Peyer's patch (tissue), 4 donors: ENCODE measurements around the gene ZNF136. TPM values are rescaled to one million over a fixed set of nuclear protein-coding genes. Genes with fewer than 3 reads are reported as not detected.

Experiments
- DNase-seq, 3 donors: peaks; one replicate each; pipeline ENCODE4 v3.0.0-alpha.2; 2017 to 2019
- H3K27ac ChIP-seq, 4 donors: fragments of 200-600 bp; sonication (generic); one replicate each; pipeline ENCODE4 v1.5.1; 2016 to 2019
- H3K27me3 ChIP-seq, 2 donors: fragments of 200-600 bp; sonication (generic); one replicate each; pipeline ENCODE4 v1.5.1; 2019
- H3K36me3 ChIP-seq, 3 donors: fragments of 200-600 bp; sonication (generic); one replicate each; pipeline ENCODE4 v1.5.1; 2016 to 2019
- H3K4me1 ChIP-seq, 4 donors: fragments of 200-600 bp; sonication (generic); one replicate each; pipeline ENCODE4 v1.5.1; 2016 to 2019
- H3K4me3 ChIP-seq, 4 donors: fragments of 200-600 bp; sonication (generic); 1 replicate in 3 of 4; 2 replicates in 1 of 4; pipeline ENCODE4 v1.5.1; 2016 to 2019; ENCODE audit warnings: mild to moderate bottlenecking in 1 of 4
- H3K9me3 ChIP-seq, 4 donors: fragments of 200-600 bp; sonication (generic); one replicate each; pipeline ENCODE4 v1.5.1; 2016 to 2019; ENCODE audit warnings: mild to moderate bottlenecking in 1 of 4
- CTCF ChIP-seq, 6 experiments: fragments of 450-650 bp in 4 of 6; fragments of 200-600 bp in 2 of 6; sonication (generic) in 1 of 6; IDR thresholded peaks; one replicate each; pipeline ENCODE4 v1.5.1; 2017 to 2019; ENCODE audit warnings: antibody characterized with exemption in 6 of 6, mild to moderate bottlenecking in 3 of 6, moderate library complexity in 1 of 6
- POLR2A ChIP-seq, 2 donors: fragments of 450-650 bp; IDR thresholded peaks; one replicate each; pipeline ENCODE4 v1.5.1; 2017; ENCODE audit warnings: antibody characterized with exemption in 2 of 2, mild to moderate bottlenecking in 2 of 2, moderate library complexity in 2 of 2
- total RNA-seq, 4 donors: library from RNA; depleted of rRNA; stranded (reverse); fragments of >200 nt; gene quantifications; one replicate each; pipeline ENCODE4 v1.1.0, GENCODE V29; 2016

Gene ZNF136
- total RNA-seq, 4 donors from 2014 or later = 6.4 to 26.4 (median 9.8) TPM

GRCh38 chr19:12163826-12164225 lies 930 bp downstream of the ZNF136 start:
- no peak for DNase-seq
- peak overlapping the region in 3 of 4 donors; percentile 89 to 99 (median 96) for H3K27ac ChIP-seq
- TF ChIP-seq CTCF (IDR thresholded peaks at IDR 0.05) = no peak
- no peak for TF ChIP-seq POLR2A (IDR thresholded peaks at IDR 0.05)
- no peaks in the 10 kb centered on the region for H3K9me3 ChIP-seq
- peaks cover 0 to 15% (median 4%) of the 10 kb centered on the region in 4 donors for H3K4me1 ChIP-seq
- peaks cover 0 to 3% (median 0%) of the 10 kb centered on the region in 3 donors for H3K36me3 ChIP-seq
- no peaks in the 10 kb centered on the region for H3K27me3 ChIP-seq
- peak overlapping the region; percentile 61 to 97 (median 86) for H3K4me3 ChIP-seq

GRCh38 chr19:12166626-12167025 lies 3.7 kb downstream of the ZNF136 start:
- H3K36me3 ChIP-seq = peaks cover 0 to 27% (median 0%) of the 10 kb centered on the region in 3 donors
- no peak overlapping the region for H3K4me3 ChIP-seq
- peaks cover 0 to 15% (median 4%) of the 10 kb centered on the region in 4 donors for H3K4me1 ChIP-seq
- no peaks in the 10 kb centered on the region for H3K27me3 ChIP-seq
- no peaks in the 10 kb centered on the region for H3K9me3 ChIP-seq
- H3K27ac ChIP-seq = no peak overlapping the region
- TF ChIP-seq POLR2A (IDR thresholded peaks at IDR 0.05) (no peak), CTCF (IDR thresholded peaks at IDR 0.05) (no peak)
- DNase-seq = no peak

- no peak overlapping the region for H3K4me3 ChIP-seq
- no peak overlapping the region for H3K27ac ChIP-seq
- no peak for DNase-seq
- TF ChIP-seq POLR2A (IDR thresholded peaks at IDR 0.05) = no peak
- no peak for TF ChIP-seq CTCF (IDR thresholded peaks at IDR 0.05)
- no peaks in the 10 kb centered on the region for H3K4me1 ChIP-seq
- peaks cover 0 to 50% (median 11%) of the 10 kb centered on the region in 4 donors for H3K9me3 ChIP-seq
- peaks cover 0 to 29% (median 0%) of the 10 kb centered on the region in 3 donors for H3K36me3 ChIP-seq
- no peaks in the 10 kb centered on the region for H3K27me3 ChIP-seq
These were observed 17.5 kb downstream of the ZNF136 start for GRCh38 chr19:12180377-12180776.

- Histone ChIP-seq H3K36me3 (peaks cover 0 to 77% (median 0%) of the 10 kb centered on the region in 3 donors), H3K4me1 (no peaks in the 10 kb centered on the region), H3K9me3 (peaks cover 0 to 83% (median 26%) of the 10 kb centered on the region in 4 donors), H3K4me3 (no peak overlapping the region), H3K27ac (no peak overlapping the region), H3K27me3 (no peaks in the 10 kb centered on the region)
- TF ChIP-seq POLR2A (IDR thresholded peaks at IDR 0.05) (no peak), CTCF (IDR thresholded peaks at IDR 0.05) (no peak)
- no peak for DNase-seq
These were observed 24.7 kb downstream of the ZNF136 start for GRCh38 chr19:12187625-12188024.

- peak; percentile 75 to 82 (median 77) for DNase-seq
- Histone ChIP-seq H3K27me3 (no peaks in the 10 kb centered on the region), H3K27ac (peak overlapping the region; percentile 38 to 58 (median 44)), H3K9me3 (peaks cover 0 to 37% (median 9%) of the 10 kb centered on the region in 4 donors), H3K4me1 (no peaks in the 10 kb centered on the region), H3K36me3 (peaks cover 0 to 11% (median 0%) of the 10 kb centered on the region in 3 donors), H3K4me3 (peak overlapping the region; percentile 38 to 64 (median 50))
- no peak for TF ChIP-seq CTCF (IDR thresholded peaks at IDR 0.05)
- TF ChIP-seq POLR2A (IDR thresholded peaks at IDR 0.05) = no peak
These were observed 32.2 kb downstream of the ZNF136 start for GRCh38 chr19:12194827-12195731.
